Gastrocnemius medialis (tissue), 4 donors: ENCODE measurements around the gene ABCB10.

Experiments used
- CTCF ChIP-seq, 5 experiments: fragments of 450-650 bp in 3 of 5; fragments of 200-600 bp in 2 of 5; sonication (generic) in 2 of 5; IDR thresholded peaks in 4 of 5; conservative IDR thresholded peaks in 1 of 5; 1 replicate in 4 of 5; 2 replicates in 1 of 5; pipeline ENCODE4 v1.5.1; 2016 to 2019; ENCODE audit warnings: antibody characterized with exemption in 5 of 5, mild to moderate bottlenecking in 3 of 5, moderate library complexity in 3 of 5
- POLR2A ChIP-seq, 2 donors: fragments of 450-650 bp; IDR thresholded peaks; one replicate each; pipeline ENCODE4 v1.6.1; 2017; ENCODE audit warnings: antibody characterized with exemption in 2 of 2, mild to moderate bottlenecking in 2 of 2, moderate library complexity in 2 of 2

GRCh38 chr1:229466887-229467286, 91.6 kb downstream of the ABCB10 start:
- TF ChIP-seq CTCF (IDR thresholded peaks at IDR 0.05 in 4 of 5, conservative IDR thresholded peaks at IDR 0.05 in 1 of 5), result no peak
- no peak for TF ChIP-seq POLR2A (IDR thresholded peaks at IDR 0.05)
